HG03039 (cell line): ENCODE data around the gene SETD2.
"Not testable (repeated sequence)": the region's sequence is repeated elsewhere in the genome, so short reads cannot be mapped to it uniquely, and the experiment has no call there.

Source experiments
- ATAC-seq: cut with Tn5 transposase; IDR thresholded peaks from one replicate; pipeline ENCODE4 v1.9.1; 2021; ENCODE audit warnings: mild to moderate bottlenecking, moderate library complexity; ENCODE audit not compliant: unreplicated experiment

SETD2 gene

GRCh38 chr3:47102081-47102600 is 61.8 kb downstream of the SETD2 start:
- no peak for ATAC-seq

GRCh38 chr3:47098910-47099309 is 65.0 kb downstream of the SETD2 start:
- no peak for ATAC-seq

GRCh38 chr3:47097864-47098263 is 66.0 kb downstream of the SETD2 start:
- ATAC-seq = no peak

- no peak for ATAC-seq
These were observed 67.0 kb downstream of the SETD2 start for GRCh38 chr3:47096959-47097358.

- ATAC-seq = no peak
These were observed 71.8 kb downstream of the SETD2 start for GRCh38 chr3:47092090-47092489.

GRCh38 chr3:47089630-47090029 is 74.3 kb downstream of the SETD2 start:
- no peak for ATAC-seq

- no peak for ATAC-seq
These were observed 77.8 kb downstream of the SETD2 start for GRCh38 chr3:47086071-47086470.

- ATAC-seq = no peak
These were observed 80.1 kb downstream of the SETD2 start for GRCh38 chr3:47083786-47084185.

GRCh38 chr3:47082519-47082918 is 81.4 kb downstream of the SETD2 start:
- ATAC-seq = no peak

GRCh38 chr3:47079432-47079831 is 84.5 kb downstream of the SETD2 start:
- no peak for ATAC-seq

GRCh38 chr3:47073685-47074084 is 90.2 kb downstream of the SETD2 start:
- no peak for ATAC-seq

- ATAC-seq = no peak
These were observed 93.1 kb downstream of the SETD2 start for GRCh38 chr3:47070770-47071169.

GRCh38 chr3:47066259-47066658 is 97.7 kb downstream of the SETD2 start:
- not testable (repeated sequence) for ATAC-seq

- no peak for ATAC-seq
These were observed 98.2 kb downstream of the SETD2 start for GRCh38 chr3:47065681-47066080.

GRCh38 chr3:47065058-47065457 is 98.9 kb downstream of the SETD2 start:
- no peak for ATAC-seq

- no peak for ATAC-seq
These were observed 106.7 kb downstream of the SETD2 start for GRCh38 chr3:47057212-47057671.

- no peak for ATAC-seq
These were observed 107.2 kb downstream of the SETD2 start for GRCh38 chr3:47056705-47057104.

- ATAC-seq = no peak
These were observed 109.5 kb downstream of the SETD2 start for GRCh38 chr3:47054412-47054811.

- no peak for ATAC-seq
These were observed 116.2 kb downstream of the SETD2 start for GRCh38 chr3:47047673-47048072.

GRCh38 chr3:47047069-47047468 is 116.8 kb downstream of the SETD2 start:
- ATAC-seq = no peak

- no peak for ATAC-seq
These were observed 121.6 kb downstream of the SETD2 start for GRCh38 chr3:47042231-47042791.

GRCh38 chr3:47041114-47041513 is 122.8 kb downstream of the SETD2 start:
- ATAC-seq = no peak

- not testable (repeated sequence) for ATAC-seq
These were observed 126.6 kb downstream of the SETD2 start for GRCh38 chr3:47037302-47037701.
